ENCODE results near the gene CTBP2.

CTBP2 gene

DNA sequence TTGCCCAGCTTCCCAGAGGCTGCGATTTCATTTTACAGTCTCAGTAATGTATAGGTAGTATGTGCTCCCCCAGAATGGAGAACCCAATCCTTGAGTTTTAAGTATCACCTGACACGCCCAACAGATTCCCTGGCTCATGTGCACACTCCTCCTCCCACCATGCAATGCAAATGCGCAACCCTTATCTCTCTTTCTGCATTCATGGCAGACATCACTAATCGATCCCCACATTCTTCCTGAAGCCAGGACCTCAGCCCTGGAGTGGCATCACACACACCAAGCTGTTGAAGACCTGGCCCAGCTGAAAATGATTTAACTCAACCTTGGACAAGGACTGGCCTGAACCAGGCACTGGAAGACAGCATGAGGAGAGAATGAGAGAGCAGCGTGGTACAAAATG, 150.0 kb downstream of the CTBP2 start:
- DNase-seq (ENCODE audit: low read depth, low spot score) = no peak

DNA sequence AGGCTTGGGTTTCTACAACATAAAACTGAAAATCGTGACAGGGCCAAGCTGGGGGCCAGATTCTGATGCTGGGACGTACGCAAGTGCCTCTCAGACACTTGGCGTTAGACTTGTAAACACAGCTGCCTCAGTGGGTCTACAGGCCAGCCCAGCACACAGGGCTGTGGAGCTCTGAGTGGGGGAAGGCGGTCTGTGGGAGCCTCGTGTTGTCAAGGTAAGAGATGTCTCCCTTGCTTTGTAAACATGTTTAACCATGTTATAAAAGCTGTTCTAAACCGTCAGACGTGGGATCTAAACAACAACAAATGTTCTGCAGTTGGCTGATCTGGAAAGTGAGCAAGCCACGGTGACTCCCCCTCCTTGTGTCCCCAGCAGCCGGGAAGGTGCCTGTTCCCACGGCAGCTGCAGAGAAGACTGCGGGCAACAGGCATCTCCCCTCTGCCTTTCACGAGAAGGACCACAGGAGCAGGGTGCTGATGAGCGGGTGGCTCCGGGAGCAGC, 150.7 kb downstream of the CTBP2 start:
- DNase-seq (ENCODE audit: low read depth, low spot score) = no peak

DNA sequence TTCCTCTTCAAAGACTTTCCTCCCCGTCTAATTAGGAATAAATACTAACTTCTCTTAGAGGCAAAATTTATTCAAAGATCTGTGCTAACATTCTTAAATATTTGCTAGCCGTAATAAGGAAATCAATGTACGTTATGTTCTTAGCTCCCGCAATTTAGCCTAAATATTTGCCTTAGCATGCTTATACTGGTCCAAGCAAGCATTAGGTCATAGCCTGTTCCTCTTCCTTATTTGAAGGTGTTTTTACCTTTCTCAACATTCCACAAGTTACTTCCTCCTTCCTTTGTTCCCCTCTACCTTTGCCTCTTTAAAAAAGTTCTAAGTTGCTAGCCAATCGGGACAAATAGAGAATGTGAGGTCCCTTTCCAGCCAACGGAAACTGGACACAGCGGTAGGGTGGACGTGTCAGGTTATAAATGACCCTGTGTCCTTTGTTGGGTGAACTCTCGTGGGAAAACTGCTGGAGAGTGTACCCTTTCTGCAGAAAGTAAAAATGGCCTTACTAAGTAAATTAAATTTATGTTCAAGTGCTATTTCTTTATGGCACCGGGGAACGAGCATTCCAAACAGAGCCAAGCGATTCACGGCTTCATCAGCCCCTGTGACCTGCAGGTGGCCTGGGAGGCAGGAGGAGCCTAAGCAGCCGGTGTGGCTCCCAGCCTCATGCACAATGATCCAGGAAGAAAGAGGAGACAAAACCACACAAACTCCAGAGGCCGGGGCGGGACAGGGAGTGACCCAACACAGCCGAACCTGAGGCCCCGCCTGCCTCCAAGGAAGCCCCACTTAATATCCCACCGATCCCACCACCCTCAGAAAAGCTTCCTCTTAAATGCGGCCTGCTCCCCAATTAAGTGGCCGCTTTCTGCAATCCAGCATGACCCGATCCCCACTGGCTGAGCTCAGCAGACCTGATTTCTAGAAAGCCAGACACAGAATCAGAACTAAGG, 151.4 kb downstream of the CTBP2 start:
- DNase-seq (ENCODE audit: low read depth, low spot score) = no peak

DNA sequence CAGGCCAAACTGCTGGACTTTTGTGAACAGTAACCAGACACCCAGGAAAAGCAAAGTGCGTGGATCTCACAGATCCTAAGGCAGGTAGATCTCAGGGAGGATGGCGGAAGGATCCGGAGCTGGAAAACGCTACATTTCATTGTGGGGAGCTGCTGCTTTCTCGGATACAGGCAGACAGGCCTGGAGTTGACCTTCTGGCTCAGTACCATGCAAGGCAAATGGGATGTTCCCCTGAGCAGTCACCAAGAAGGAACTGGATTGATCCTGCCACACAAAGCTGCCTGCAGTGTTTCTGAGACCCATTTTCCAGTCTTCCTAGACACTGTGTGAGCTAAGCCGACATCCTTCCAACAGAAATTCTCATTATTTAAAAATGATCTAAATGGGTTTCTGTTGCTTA, 152.9 kb downstream of the CTBP2 start:
- no peak for DNase-seq (ENCODE audit: low read depth, low spot score)

DNA sequence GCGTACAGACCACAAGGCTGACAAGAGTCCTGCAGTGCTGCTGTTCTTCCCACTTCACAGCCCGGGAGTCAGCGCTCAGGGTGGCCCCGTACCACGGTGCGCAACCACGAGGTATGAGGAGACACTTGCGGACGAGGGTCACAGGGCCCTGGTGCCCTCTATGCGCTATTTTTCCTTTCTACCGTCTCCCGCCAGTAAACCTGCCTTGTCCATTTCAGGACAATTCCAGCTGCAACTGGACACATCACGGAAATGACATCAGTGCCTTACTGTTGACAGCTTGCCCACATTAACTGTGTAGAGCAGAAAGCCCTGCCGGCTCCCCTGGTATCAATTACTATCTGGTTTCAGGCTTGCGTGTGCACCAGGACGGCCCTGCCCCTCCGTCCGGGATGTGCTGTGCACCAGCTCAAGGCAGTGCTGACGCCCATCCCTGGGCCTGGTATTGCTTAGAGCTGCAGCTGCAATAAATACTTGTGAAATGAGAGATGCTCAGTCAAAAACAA, 153.4 kb downstream of the CTBP2 start:
- DNase-seq (ENCODE audit: low read depth, low spot score) = no peak

DNA sequence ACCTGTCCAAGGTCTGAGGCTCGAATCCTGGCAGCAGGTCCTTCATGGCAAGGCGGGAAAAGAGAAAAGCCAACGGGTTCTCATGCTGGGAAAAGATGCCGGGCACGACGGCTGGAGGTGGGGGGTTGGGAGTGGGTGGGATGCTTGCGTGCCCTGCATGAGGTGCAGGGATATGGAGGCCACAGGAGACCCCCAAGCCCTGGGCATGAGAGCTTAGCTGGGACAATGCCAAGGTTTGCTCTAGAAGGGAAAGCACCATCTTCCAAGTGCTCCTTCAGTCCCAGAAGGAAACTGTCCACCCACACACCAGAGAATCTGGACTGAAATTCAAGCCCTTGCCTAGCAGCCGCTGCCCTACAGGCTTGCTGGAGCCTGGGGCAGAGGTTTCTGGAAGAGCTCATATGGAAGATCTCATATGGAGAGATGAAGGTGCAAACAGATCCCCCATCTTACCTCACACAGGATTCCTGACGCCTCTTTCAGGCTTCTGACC, 154.1 kb downstream of the CTBP2 start:
- no peak for DNase-seq (ENCODE audit: low read depth, low spot score)

DNA sequence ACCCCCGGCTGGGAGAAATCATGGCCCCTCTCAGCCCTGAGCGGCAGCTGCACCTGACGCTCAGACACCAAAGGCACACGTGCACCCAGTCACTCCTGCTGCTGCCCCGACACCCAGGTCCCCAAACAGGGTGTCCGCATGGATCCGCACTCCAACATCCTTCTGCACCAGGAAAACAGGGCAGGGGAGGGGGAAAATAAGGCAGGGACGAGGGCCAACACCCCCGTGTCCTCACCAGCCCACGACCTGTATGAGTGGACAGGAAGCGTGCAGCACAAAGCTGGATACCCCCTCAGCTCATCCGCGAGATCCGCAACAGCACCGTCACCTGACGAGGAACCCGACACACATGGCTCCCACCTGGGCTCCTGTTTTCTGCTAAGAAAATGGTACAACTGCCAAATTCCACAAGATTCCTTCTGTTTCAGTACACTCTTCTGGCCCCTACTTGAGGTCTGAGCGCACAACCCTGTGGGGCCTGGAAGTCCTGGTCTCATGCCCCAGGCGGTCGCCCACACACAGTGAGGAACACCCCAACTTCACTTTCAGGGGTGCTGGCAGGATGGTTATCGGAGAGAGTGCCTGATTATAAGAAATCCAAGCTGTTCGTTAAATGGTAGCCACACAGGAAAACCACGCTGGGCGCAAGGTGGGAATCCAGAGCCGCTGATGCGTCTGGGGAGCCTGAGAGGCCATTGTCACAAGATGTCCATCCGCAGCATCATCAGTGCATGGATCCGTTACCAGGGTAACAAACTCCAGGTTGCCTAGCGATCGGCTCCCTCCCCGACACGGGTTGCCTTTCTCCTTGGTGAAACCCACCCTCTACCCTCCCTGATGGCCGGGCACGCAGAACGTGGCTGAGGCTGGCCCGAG, 154.8 kb downstream of the CTBP2 start:
- no peak for DNase-seq (ENCODE audit: low read depth, low spot score)

DNA sequence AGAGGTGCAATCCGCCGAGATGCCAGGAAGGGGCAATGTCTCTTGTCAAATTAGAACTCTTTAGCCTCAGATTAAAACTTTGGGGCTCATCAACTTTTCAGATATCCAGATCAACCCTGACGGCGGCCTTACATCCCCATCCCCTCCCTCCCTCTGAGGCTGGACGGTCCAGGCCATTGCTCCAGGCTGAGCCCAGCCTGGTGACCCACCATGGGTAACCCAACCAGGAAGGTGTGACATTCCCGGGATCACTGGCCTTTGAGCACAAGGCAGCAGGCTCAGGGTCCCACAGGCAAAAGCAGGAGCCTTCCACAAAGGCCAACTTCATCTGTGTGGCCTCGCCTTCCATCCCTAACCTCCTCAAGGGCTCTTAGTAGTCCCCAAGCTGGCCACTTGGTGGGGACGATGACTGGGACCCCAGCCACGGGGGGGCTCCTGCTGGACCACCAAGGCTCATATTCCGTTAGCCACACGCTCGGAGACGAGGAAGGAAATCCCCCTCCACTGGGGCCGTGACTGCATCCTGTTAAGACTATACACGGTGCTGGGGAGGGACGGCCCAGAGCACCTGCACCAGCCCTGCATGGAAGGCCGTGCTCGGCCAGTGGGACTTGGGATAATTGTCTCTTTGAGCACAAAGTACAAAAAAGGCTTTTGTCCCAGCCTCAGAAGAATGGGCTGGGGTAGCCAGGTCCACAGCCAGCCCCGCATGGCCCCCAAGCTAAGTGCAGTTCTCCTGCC, 155.6 kb downstream of the CTBP2 start:
- DNase-seq (ENCODE audit: low read depth, low spot score) = no peak

DNA sequence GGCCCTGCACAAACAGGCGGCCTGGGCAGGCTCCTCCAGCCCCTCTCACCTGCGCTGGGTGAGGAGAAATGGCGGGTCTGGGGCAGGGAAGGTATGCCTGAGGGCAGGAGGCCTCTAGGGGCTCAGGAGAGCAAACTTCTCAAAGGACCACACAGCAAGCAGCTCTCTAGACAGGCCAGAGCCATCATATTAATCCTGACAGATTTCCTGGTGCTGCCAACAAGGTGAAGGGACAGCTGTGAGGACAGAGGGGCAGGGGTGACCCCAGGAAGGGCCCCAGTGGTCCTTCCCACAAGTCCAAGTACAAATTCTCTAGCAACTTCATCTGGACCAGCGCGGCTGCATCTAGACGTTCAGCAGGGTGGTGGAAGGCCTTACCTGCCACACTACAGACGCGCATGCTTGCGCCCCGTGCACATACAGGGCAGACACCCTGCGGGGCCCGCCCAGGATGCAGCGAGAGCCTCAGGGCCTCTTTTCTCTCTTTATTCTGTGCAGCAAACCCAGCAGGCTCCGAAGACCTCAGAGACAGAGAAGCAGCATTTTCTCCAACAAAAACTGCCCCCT, 156.4 kb downstream of the CTBP2 start:
- no peak for DNase-seq (ENCODE audit: low read depth, low spot score)

DNA sequence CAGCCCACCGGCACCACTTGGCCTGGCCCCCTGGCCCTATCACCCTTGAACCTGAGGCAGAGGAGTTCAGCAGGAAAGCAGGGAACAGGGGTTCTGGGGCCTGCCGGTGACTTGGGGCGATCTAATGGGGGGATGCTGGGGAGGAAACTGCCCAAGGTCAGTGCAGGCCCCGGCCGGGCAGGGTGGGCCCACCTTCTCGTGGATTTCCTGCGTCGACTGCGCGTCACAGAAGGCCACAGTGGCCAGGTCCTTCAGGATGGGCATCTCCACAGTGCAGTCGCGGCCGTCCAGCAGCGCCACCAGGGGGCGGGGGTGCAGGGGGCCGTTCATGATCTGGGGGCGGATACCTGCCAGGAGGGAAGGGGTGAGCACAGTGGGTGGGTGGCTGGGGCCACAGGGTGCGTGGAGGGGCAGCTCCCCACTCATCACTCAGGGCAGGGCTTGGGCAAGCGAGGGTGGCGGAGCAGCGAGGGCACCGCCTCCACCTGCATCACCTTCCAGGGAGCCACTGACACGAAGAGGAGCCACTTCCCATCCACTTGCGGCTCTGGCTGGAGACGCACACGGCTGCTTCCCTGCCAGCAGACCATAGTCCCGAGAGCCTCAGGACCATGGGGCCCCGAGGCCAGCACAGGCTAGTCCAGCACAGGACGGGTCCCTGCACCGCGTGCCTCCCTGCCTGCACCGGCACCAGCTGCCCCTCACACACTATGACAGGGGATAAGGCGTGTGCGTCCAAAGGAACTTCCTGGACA, 157.0 kb downstream of the CTBP2 start:
- DNase-seq (ENCODE audit: low read depth, low spot score) = no peak

DNA sequence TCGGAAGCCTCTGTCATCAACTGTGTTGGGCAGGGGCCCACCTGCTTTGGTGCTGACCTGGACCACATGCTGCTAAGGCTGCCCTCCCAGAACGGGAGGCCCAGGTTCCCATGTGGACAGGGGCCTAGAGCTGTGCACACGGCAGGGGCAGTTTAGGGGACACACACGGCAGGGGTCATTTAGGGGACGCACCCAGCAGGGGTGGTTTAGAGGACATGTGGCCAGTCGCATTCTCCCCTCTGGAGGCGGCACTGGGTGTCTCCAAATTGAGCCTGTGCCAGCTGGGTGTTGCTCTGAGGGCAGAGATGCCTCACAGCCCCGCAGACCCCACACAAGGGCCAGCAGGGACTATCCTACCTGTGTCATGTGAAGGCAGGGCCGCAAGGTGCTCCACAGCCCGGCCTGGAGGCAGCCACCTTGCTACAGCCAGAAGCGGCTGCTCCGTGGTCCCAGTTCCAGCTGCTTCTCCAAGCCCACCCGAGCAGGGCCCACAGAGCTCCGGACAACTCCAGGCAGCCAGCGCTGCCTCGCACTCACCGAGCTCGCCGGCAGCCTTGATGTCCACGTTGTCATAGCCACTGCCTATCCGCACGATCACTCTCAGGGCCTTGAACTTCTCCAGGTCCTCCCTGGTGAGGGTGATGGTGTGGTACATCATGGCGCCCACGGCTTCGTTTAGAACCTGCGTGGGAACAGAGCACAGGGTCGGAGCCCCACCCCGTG, 157.8 kb downstream of the CTBP2 start:
- no peak for DNase-seq (ENCODE audit: low read depth, low spot score)

DNA sequence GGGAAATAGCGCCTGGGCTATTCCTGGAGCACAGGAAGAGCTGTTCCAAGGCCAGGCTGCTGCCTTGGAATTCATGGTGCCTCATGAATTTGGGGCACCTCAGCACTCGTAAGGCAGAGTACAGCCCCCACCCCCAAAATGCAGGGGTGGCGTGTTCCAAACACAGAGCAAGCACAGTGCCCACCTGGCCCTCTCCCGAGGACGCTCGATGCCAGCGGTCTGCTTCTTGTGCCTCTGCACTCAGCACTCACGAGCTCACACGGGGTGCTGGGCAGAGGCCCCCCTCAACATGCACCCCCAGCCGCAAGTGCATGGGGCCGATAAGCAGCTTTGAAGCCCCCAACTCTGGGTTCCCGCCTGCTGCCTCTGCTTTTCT, 158.3 kb downstream of the CTBP2 start:
- no peak for DNase-seq (ENCODE audit: low read depth, low spot score)

DNA sequence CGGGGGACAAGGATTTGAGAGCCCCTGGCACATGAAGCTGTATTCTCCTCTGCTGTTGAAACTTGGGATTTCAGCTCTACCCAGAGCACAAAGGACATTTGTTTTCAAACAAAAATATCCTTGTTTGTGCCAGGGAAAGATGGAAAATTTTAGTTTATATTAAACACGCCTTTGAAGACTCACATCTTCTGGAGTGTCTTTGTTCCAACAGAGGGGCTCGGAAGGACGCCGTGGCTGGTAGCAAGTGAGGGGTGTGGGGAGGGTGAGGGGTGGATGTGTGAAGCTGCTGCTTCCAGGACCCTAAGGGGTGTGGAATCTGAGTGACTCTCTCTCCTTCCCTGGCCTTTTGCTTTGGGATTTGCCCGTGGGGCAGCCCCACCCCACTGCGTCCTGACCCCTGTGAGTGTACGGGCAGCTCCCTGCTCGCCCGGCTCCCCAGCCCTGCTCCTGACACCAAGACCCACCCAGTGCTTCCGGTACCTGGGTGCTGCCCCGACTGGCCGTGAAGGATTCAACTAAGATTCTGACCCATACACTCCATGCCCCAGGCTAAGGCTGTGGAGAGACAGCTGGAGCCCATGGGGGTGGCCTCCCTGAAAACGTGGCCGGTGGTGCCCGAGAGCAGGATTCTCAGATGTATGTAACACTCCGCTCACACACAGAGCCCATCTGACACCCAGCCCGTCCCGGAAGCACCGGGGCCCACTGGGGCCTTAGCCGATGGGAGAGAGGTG, 158.9 kb downstream of the CTBP2 start:
- DNase-seq (ENCODE audit: low read depth, low spot score) = no peak

DNA sequence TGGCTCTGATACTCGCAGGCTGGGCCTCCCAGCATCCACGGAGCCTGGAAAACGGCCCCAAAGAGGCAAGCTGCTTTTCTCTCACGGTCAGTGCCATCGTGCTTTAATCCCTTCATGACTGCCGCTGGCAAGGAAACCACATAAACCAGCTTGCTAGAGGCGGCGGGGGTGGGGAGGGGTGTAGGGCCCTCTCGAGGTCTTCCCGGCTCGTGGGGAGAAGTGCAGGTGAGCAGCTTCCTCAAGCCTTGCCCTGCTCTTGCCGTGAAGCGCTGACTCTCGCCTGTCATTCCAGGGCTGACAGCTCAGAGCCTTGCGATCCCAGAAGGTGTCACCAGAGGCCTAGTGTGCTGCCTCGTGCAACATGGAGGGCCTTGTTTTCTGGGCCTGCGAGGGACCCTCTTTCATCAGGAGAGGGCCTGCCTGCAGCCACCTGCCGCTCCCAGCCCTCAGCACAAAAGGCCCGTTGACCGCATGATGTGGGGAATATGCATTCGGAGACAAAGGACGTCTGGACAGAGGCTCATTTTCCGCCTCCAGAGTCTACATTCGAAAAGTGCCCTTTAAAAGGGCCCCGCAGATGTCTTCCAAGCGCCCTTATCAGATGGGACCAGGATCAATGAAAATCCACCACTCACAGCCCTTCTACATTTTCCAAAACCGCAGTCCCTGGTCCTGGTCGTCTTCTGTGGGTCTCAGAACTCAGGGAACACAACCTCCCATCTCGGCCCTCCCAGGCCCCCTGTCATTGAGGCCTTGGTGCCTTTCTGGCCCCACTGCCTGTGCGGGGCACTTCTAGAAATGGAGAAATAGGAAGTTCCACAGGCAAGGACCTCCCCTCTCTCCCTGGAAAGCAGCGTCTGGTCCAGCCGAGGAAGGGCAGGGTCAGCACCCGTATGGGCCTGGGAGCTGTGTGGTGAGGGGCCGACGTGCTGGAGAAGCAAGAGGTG, 159.7 kb downstream of the CTBP2 start:
- DNase-seq (ENCODE audit: low read depth, low spot score) = no peak

DNA sequence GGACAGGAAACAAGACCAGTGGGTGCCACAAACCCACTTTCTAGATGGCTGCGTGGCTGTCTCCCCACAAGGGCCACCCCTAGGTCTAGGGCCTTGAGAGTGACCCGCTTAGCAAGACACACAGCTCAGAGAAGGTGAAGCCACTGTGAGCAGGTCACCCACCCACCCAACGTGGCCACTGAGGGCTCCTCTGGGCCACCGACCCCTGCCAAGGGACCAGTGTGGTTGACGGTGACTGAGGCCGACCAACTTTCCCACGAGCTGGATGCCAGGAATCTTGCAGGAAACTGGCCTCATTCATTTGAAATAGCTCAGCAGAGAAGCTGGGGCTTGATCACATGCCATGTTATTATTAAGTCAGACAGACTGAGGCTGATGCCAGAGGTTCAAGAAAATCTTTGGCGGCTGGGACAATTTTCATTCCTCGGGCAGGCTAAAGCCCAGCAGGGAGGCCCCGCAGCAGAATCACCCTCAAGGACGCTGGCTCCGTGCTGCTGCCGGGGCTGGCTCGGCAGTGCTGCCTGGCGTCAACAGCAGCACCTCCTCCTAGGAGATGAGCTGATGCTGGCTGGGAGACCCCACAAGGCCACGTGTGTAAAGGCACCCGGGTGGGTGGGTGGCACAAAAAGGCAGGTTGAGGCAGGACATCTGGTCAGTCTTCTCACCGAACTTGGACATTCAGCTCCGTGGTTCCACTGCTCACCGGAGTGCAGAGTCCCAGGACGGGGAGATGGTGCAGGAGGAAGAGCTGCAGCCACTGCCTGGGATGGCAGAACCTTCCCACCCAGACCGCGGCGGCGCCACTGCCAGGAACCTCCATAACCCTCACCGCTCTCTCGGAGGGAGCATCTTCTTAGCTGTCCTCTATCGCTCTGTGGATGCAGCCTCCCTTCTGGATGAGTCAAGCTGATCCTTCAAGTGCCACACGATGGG, 160.7 kb downstream of the CTBP2 start:
- DNase-seq (ENCODE audit: low read depth, low spot score) = no peak

DNA sequence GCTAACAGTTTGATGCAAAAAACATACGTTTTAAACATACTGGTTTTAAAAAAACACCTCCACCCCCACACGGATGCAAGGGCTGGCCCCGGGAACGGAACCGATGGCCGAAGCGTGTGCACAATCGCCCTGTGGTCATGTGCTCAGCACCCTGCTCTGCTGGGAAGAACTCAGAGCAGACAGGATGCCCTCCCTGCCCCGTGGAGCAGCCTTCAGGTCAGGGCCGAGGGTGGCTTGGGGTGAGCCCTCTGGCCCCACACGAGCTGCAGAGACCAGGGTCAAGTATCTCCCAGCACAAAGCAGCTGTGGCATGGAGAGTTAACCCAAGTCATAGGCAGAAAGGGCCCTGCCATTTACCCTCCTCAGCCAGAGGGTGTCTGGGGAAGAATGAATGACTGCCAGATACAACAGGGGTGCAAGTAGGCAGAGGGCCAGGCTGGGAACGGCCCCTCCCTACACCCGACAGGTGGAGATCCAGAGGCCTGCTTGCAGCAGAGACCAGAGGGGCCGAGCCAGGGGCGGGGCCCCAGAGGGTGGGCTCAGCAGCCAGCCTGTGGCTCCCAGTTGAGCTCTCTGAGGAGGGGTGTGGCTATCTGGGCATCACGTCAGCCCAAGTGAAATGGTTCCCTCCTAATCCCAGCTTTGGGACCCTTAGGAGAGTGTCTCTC, 161.6 kb downstream of the CTBP2 start:
- no peak for DNase-seq (ENCODE audit: low read depth, low spot score)

Data from iPS DF 19.7 (cell line).